IMR-90 (cell line): ENCODE results near the gene TTC1. TPM values are rescaled to one million over a fixed set of nuclear protein-coding genes. Genes with fewer than 3 reads are reported as not detected.
"Not testable (repeated sequence)": the region's sequence is repeated elsewhere in the genome, so short reads cannot be mapped to it uniquely, and the experiment has no call there.

Source experiments
- ATAC-seq: fragments of 200-7000 bp; cut with Tn5 transposase; 2 replicates; pipeline ENCODE4 v1.9.1; 2020; ENCODE audit warnings: low read depth, mild to moderate bottlenecking, moderate library complexity
- BruUV-seq: library from RNA; stranded (reverse); fragments of 400-500 nt; replicated peaks from 2 replicates; lab custom pipeline; 2021; lab: Mats Ljungman, UMichigan
- CTCF ChIA-PET: fragments of 300-600 bp; formaldehyde crosslinking; extraction: SDS; loops from one replicate; lab custom pipeline; 2021; ENCODE audit warnings: antibody characterized with exemption; lab: Yijun Ruan, JAX
- POLR2A ChIA-PET: fragments of 300-600 bp; sonication (Branson Sonifier 250); formaldehyde crosslinking; loops from one replicate; lab custom pipeline; 2022; ENCODE audit warnings: antibody characterized with exemption; ENCODE audit not compliant: unreplicated experiment; lab: Charles Lee
- DNase-seq: peaks from one replicate; pipeline ENCODE4 v3.0.0; 2013
- H2AFZ ChIP-seq: replicated peaks from 2 replicates; pipeline ENCODE3; 2013; ENCODE audit warnings: low read length, mild to moderate bottlenecking; ENCODE audit not compliant: poor library complexity
- H2AK5ac ChIP-seq: 2 replicates; pipeline ENCODE4 v1.6.1; 2013; ENCODE audit warnings: low read depth, low read length, inconsistent platforms
- H2AK9ac ChIP-seq: replicated peaks from 2 replicates; pipeline ENCODE3; 2013; ENCODE audit warnings: mild to moderate bottlenecking, low read depth, low read length, moderate library complexity; ENCODE audit not compliant: poor library complexity
- H2BK120ac ChIP-seq: 2 replicates; pipeline ENCODE4 v1.6.1; 2013; ENCODE audit warnings: low read depth, low read length, inconsistent platforms
- H2BK15ac ChIP-seq: 3 replicates; pipeline ENCODE4 v1.6.1; 2013; ENCODE audit warnings: low read depth, low read length, inconsistent platforms
- H2BK20ac ChIP-seq: 2 replicates; pipeline ENCODE4 v1.6.1; 2013; ENCODE audit warnings: low read depth, mild to moderate bottlenecking, inconsistent platforms, low read length, moderate library complexity
- H2BK5ac ChIP-seq: 2 replicates; pipeline ENCODE4 v1.6.1; 2013; ENCODE audit warnings: mild to moderate bottlenecking, low read depth, low read length, inconsistent platforms; ENCODE audit not compliant: poor library complexity, severe bottlenecking
- H3K14ac ChIP-seq: replicated peaks from 2 replicates; pipeline ENCODE4 v1.6.1; 2013; ENCODE audit warnings: low read depth, low read length, inconsistent platforms
- H3K18ac ChIP-seq: 2 replicates; pipeline ENCODE4 v1.6.1; 2013; ENCODE audit warnings: low read depth, low read length, control low read depth
- H3K23ac ChIP-seq: 2 replicates; pipeline ENCODE4 v1.6.1; 2013; ENCODE audit warnings: low read depth, low read length, inconsistent platforms
- H3K27ac ChIP-seq: 2 replicates; pipeline ENCODE4 v1.5.1; 2013; ENCODE audit warnings: mild to moderate bottlenecking, control low read depth, low read length; ENCODE audit not compliant: insufficient read depth
- H3K27me3 ChIP-seq: 2 replicates; pipeline ENCODE4 v1.6.1; 2013; ENCODE audit warnings: low read length; ENCODE audit not compliant: control insufficient read depth, insufficient read depth
- H3K36me3 ChIP-seq: 2 replicates; pipeline ENCODE4 v1.6.1; 2013; ENCODE audit warnings: low read length, mixed read lengths; ENCODE audit not compliant: control insufficient read depth, insufficient read depth
- H3K4ac ChIP-seq: 2 replicates; pipeline ENCODE4 v1.6.1; 2013; ENCODE audit warnings: low read depth, low read length, inconsistent platforms
- H3K4me1 ChIP-seq: 2 replicates; pipeline ENCODE4 v1.6.1; 2013; ENCODE audit warnings: low read length, mixed read lengths; ENCODE audit not compliant: control insufficient read depth, insufficient read depth
- H3K4me2 ChIP-seq: 2 replicates; pipeline ENCODE4 v1.6.1; 2013; ENCODE audit warnings: low read depth, mild to moderate bottlenecking, control low read depth, low read length, moderate library complexity
- H3K4me3 ChIP-seq: 2 replicates; pipeline ENCODE4 v1.5.1; 2013; ENCODE audit warnings: low read depth, mild to moderate bottlenecking, control low read depth, low read length, moderate library complexity; ENCODE audit not compliant: insufficient read depth
- H3K56ac ChIP-seq: 2 replicates; pipeline ENCODE4 v1.6.1; 2013; ENCODE audit warnings: low read length, inconsistent platforms; ENCODE audit not compliant: insufficient read depth; ENCODE audit errors: extremely low read depth
- H3K79me1 ChIP-seq, 2 experiments: 2 replicates each; pipeline ENCODE4 v1.6.1; 2013; ENCODE audit warnings: low read length in 2 of 2, inconsistent platforms in 1 of 2, low read depth in 1 of 2
- H3K9ac ChIP-seq: 2 replicates; pipeline ENCODE4 v1.6.1; 2013; ENCODE audit warnings: low read depth, low read length, control low read depth
- H3K9me1 ChIP-seq: 2 replicates; pipeline ENCODE4 v1.6.1; 2013; ENCODE audit warnings: low read length, inconsistent platforms; ENCODE audit not compliant: insufficient read depth
- H3K9me3 ChIP-seq: 2 replicates; pipeline ENCODE4 v1.6.1; 2013; ENCODE audit warnings: low read length; ENCODE audit not compliant: control insufficient read depth, insufficient read depth
- H4K20me1 ChIP-seq: 2 replicates; pipeline ENCODE4 v1.6.1; 2013; ENCODE audit warnings: low read length, inconsistent platforms; ENCODE audit not compliant: insufficient read depth
- H4K5ac ChIP-seq: 2 replicates; pipeline ENCODE4 v1.6.1; 2013; ENCODE audit warnings: mild to moderate bottlenecking, low read depth, low read length, control low read depth
- H4K8ac ChIP-seq, 2 experiments: 2 replicates each; pipeline ENCODE4 v1.6.1; 2013; ENCODE audit warnings: low read depth in 2 of 2, low read length in 2 of 2, control low read depth in 1 of 2, inconsistent platforms in 1 of 2
- H4K91ac ChIP-seq: 2 replicates; pipeline ENCODE4 v1.6.1; 2013; ENCODE audit warnings: low read depth, low read length, inconsistent platforms; ENCODE audit not compliant: insufficient read depth
- BHLHE40 ChIP-seq: fragments of 150-350 bp; IDR thresholded peaks from 2 replicates; pipeline ENCODE4 v1.6.1; 2016; ENCODE audit warnings: mild to moderate bottlenecking, low read depth, low read length
- CHD1 ChIP-seq: IDR thresholded peaks from 2 replicates; pipeline ENCODE4 v1.6.1; 2012; ENCODE audit warnings: low read depth, low read length, improper control_type of control experiment
- FOS ChIP-seq: fragments of 150-350 bp; IDR thresholded peaks from 2 replicates; pipeline ENCODE4 v1.6.1; 2016; ENCODE audit warnings: low read depth, low read length
- RCOR1 ChIP-seq: IDR thresholded peaks from 2 replicates; pipeline ENCODE4 v1.6.1; 2012; ENCODE audit warnings: mild to moderate bottlenecking, low read length, improper control_type of control experiment; ENCODE audit not compliant: insufficient replicate concordance
- WGBS, 2 experiments: methylation state at CpG; one replicate each; pipeline versions ENCODE4 v1.1.5 to v1.1.7; 2013; ENCODE audit warnings: missing lambda C conversion rate in 2 of 2; ENCODE audit not compliant: insufficient read length in 1 of 2; ENCODE audit errors: extremely low coverage in 2 of 2; 5-methylcytosine and 5-hydroxymethylcytosine counted together
- dilution Hi-C: fragments of 300-500 bp; cut with HindIII; formaldehyde crosslinking; loops from one replicate; pipeline ENCODE4 v1.14.3; 2018; ENCODE audit warnings: low sequenced_read_pairs; ENCODE audit not compliant: unreplicated experiment
- in situ Hi-C: fragments of 300-500 bp; cut with MboI; formaldehyde crosslinking; loops from 3 replicates; pipeline ENCODE4 v1.14.3; 2019; ENCODE audit warnings: low sequenced_read_pairs, inconsistent platforms, mixed read lengths
- intact Hi-C: fragments of 100-400 bp; cut with micrococcal nuclease; formaldehyde crosslinking; loops from 2 replicates; pipeline ENCODE4 v1.10.0; 2022
- polyA plus RNA-seq, 3 experiments: library from polyadenylated mRNA; depleted of rRNA; stranded (reverse); fragments of >200 nt; gene quantifications; 2 replicates each; pipeline ENCODE4 v1.2.3, GENCODE V29; 2012; ENCODE audit warnings: low replicate concordance in 1 of 3
- total RNA-seq: library from RNA; depleted of rRNA; stranded (reverse); fragments of >200 nt; gene quantifications from 2 replicates; pipeline ENCODE4 v1.2.3, GENCODE V29; 2012
- TF ChIP-seq, protein P1 (sequence below): conservative IDR thresholded peaks from 2 replicates; pipeline ENCODE4 v1.5.1; 2012; ENCODE audit warnings: mild to moderate bottlenecking, low read depth, low read length, improper control_type of control experiment

The TTC1 gene
- total and polyA plus RNA-seq, 2 of the 4 experiments (the other 2 are of a cell fraction) = 23.1 to 41.1 TPM

DNA sequence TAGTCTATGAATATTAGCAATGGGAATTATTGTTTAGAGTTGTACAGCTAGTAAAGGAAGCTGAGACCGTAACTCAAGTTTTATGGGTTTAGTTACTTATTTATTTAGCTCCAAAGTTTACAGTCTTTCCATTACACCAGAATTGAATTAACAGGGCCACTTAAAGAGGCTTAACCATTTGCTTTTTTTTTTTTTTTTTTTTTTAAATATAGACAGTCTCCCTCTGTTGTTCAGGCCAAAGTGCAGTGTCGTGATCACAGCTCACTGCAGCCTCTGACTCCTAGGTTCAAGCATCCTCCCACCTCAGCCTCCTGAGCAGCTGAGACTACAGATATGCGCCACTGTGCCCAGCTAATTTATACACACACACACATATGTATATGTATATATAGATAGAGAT, 1.4 kb upstream of the TTC1 start:
- ChIA-PET CTCF (interaction anchor here (0.6 to 1.1 kb wide), 2 partner anchors 9 to 14 kb away, joined by 3 to 5 read pairs; no protein-coding TSS in a partner anchor), POLR2A (no interaction called here)
- H3K9me3 ChIP-seq = no peaks in the 10 kb centered on the region
- peaks cover 15 to 22% of the 10 kb centered on the region in 2 experiments for H3K79me1 ChIP-seq
- no peak overlapping the region for H3K56ac ChIP-seq
- no peak overlapping the region for H3K4ac ChIP-seq
- H4K8ac ChIP-seq = no peak overlapping the region
- H2BK15ac ChIP-seq = no peak overlapping the region
- no CpG with 5 or more reads among the region's 3 CpGs for WGBS, 2 experiments
- no peak overlapping the region for H3K4me2 ChIP-seq
- no peak overlapping the region for H2BK120ac ChIP-seq
- no peak for TF ChIP-seq BHLHE40
- no peak for TF ChIP-seq CHD1
- TF ChIP-seq FOS = no peak
- TF ChIP-seq, protein P1, sequence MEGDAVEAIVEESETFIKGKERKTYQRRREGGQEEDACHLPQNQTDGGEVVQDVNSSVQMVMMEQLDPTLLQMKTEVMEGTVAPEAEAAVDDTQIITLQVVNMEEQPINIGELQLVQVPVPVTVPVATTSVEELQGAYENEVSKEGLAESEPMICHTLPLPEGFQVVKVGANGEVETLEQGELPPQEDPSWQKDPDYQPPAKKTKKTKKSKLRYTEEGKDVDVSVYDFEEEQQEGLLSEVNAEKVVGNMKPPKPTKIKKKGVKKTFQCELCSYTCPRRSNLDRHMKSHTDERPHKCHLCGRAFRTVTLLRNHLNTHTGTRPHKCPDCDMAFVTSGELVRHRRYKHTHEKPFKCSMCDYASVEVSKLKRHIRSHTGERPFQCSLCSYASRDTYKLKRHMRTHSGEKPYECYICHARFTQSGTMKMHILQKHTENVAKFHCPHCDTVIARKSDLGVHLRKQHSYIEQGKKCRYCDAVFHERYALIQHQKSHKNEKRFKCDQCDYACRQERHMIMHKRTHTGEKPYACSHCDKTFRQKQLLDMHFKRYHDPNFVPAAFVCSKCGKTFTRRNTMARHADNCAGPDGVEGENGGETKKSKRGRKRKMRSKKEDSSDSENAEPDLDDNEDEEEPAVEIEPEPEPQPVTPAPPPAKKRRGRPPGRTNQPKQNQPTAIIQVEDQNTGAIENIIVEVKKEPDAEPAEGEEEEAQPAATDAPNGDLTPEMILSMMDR = no peak
- no peak for TF ChIP-seq RCOR1
- peaks cover 1% of the 10 kb centered on the region for H3K4me1 ChIP-seq
- no peak overlapping the region for H2BK20ac ChIP-seq
- no peaks in the 10 kb centered on the region for H4K20me1 ChIP-seq
- H3K23ac ChIP-seq = no peak overlapping the region
- H4K5ac ChIP-seq = no peak overlapping the region
- intact Hi-C loops (no loop called here), in situ Hi-C loops (no loop called here), dilution Hi-C loops (loop anchor here (25.0 kb wide), 1 partner anchor 355 kb away; the partner anchor contains the start of gene C1QTNF2)
- H3K27ac ChIP-seq = no peak overlapping the region
- no peak overlapping the region for H3K18ac ChIP-seq
- DNase-seq (no peak), ATAC-seq (no peak)
- no peaks in the 10 kb centered on the region for H3K27me3 ChIP-seq
- H2AK9ac ChIP-seq = no peak overlapping the region
- H3K9me1 ChIP-seq = no peaks in the 10 kb centered on the region
- H4K91ac ChIP-seq = no peak overlapping the region
- H2AFZ ChIP-seq = no peak overlapping the region
- no peak overlapping the region for H3K14ac ChIP-seq
- no peak overlapping the region for H2AK5ac ChIP-seq
- H3K4me3 ChIP-seq = no peak overlapping the region
- peaks cover 4% of the 10 kb centered on the region; the same call in 1 of the 2 replicates for H3K36me3 ChIP-seq
- no TSS peak for BruUV-seq
- no peak overlapping the region for H3K9ac ChIP-seq
- H2BK5ac ChIP-seq = no peak overlapping the region

DNA sequence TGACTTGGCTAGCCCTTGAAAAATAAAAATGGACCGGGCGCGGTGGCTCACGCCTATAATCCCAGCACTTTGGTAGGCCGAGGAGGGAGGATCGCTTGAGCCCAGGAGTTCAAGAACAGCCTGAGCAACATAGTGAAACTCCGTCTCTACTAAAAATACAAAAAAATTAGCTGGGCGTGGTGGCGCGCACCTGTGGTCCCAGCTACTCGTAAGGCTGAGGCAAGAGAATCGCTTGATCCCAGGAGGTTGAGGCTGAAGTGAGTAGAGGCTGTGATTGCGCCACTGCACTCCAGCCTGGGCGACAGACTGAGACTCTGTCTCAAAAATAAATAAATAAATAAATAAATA, 436 bp upstream of the TTC1 start:
- H3K14ac ChIP-seq, CTCF ChIA-PET, H4K91ac ChIP-seq, H3K9me1 ChIP-seq, H2BK20ac ChIP-seq, H3K18ac ChIP-seq, BruUV-seq, H2BK5ac ChIP-seq, H3K9me3 ChIP-seq, H3K27me3 ChIP-seq, H2BK120ac ChIP-seq, H2AK5ac ChIP-seq, H3K56ac ChIP-seq, H2AK9ac ChIP-seq, H3K27ac ChIP-seq, H3K4me2 ChIP-seq, H3K4ac ChIP-seq, H4K20me1 ChIP-seq, DNase-seq, H4K5ac ChIP-seq, H3K36me3 ChIP-seq, H3K9ac ChIP-seq, in situ Hi-C loops, H3K23ac ChIP-seq, H3K4me1 ChIP-seq, H2BK15ac ChIP-seq, intact Hi-C loops, H3K4me3 ChIP-seq, ATAC-seq: not testable (repeated sequence)
- dilution Hi-C loops = loop anchor here (25.0 kb wide), 1 partner anchor 354 kb away; the partner anchor contains the start of gene C1QTNF2
- WGBS, 2 experiments = no CpG with 5 or more reads among the region's 14 CpGs
- Histone ChIP-seq H2AFZ (peak overlapping the region; percentile 83), H3K79me1 (peaks cover 15 to 22% of the 10 kb centered on the region in 2 experiments), H4K8ac (peak overlapping the region in 1 of 2 experiments; percentile 81; a peak in 3 of 4 replicates)
- POLR2A ChIA-PET = interaction anchor here (0.7 to 1.4 kb wide), 2 partner anchors 8 to 14 kb away, joined by 3 to 6 read pairs; no protein-coding TSS in a partner anchor
